ENCODE data around the gene ITPR3.

Gene ITPR3

DNA sequence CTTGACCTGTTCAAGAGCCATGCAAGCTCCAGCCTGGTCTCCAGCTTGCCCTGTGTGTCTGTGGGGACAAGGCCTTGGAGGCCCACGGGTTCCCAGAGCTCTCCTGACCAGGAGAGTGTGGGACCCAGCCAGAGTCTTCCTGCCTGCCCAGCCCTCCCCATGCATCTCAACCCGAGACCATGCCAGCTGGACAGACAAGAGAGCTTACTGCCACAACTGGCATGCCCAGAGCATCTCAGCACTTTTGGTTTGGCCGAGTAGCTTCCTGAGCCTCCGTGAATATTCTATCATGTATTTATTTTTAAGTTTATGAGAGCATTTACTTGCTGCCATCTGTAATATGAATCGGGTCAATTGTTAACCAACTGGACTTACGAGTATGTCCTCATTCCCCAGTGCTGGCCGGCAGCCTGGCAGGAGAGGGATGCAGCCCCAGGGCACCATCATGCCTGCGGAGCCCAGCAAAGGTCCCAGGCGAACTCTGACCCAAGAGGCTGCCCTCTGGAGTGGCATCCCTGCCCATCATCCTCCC, 110.7 kb downstream of the ITPR3 start:
- in situ Hi-C loops (cut with MboI; ENCODE audit: low sequenced_read_pairs), result no loop called here
- no peaks in the 10 kb centered on the region for H3K27me3 ChIP-seq (ENCODE audit: low read depth)
- no peaks in the 10 kb centered on the region for H3K36me3 ChIP-seq (replicated peaks)
- no peaks in the 10 kb centered on the region for H3K4me1 ChIP-seq
- DNase-seq (ENCODE audit: low spot score in 2 of 2), result no peak
- H3K4me3 ChIP-seq, result no peak overlapping the region
- no peaks in the 10 kb centered on the region for H3K9me3 ChIP-seq

DNA sequence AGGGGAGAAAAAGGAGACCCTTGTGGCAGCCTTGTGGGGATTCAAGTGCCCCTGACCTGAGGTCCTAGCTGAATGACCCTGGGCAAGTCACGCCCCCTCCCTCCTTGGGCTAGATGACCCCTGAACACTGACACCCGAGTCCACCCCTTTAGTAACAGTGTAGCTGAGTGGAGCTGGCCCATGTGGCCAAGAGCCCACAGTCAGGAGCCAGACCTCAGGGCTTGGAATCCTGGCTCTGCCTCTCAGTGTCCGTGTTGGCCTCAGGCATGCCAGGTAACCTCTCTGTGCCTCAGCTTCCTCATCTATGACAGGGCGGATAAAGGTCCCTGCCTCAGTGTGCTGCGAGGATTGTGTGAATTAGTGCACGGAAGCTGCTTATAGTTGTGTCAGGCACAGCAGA, 111.3 kb downstream of the ITPR3 start:
- no peaks in the 10 kb centered on the region for H3K27me3 ChIP-seq (ENCODE audit: low read depth)
- H3K4me1 ChIP-seq, result no peaks in the 10 kb centered on the region
- no peaks in the 10 kb centered on the region for H3K9me3 ChIP-seq
- no peaks in the 10 kb centered on the region for H3K36me3 ChIP-seq (replicated peaks)
- no peak for DNase-seq (ENCODE audit: low spot score in 2 of 2)
- no peak overlapping the region for H3K4me3 ChIP-seq
- in situ Hi-C loops (cut with MboI; ENCODE audit: low sequenced_read_pairs), result no loop called here

GRCh38 chr6:33732817-33733708, 111.9 kb downstream of the ITPR3 start:
- Histone ChIP-seq H3K4me3 (no peak overlapping the region), H3K4me1 (no peaks in the 10 kb centered on the region), H3K9me3 (no peaks in the 10 kb centered on the region), H3K36me3 (replicated peaks) (no peaks in the 10 kb centered on the region), H3K27me3 (ENCODE audit: low read depth) (no peaks in the 10 kb centered on the region)
- no peak for DNase-seq (ENCODE audit: low spot score in 2 of 2)
- in situ Hi-C loops (cut with MboI; ENCODE audit: low sequenced_read_pairs), result no loop called here

DNA sequence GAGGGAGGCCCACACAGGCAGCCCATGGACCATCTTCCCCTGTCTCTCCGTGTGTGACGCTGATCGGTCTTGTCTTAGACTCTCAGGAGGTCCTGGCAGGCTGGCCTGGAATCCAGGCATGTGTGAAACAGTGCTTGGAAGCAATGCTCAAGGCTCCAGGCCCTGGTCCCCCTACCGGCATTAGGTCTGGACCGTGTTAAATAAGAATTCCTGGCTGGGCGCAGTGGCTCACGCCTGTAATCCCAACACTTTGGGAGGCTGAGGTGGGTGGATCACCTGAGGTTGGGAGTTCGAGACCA, 112.5 kb downstream of the ITPR3 start:
- in situ Hi-C loops (cut with MboI; ENCODE audit: low sequenced_read_pairs), result no loop called here
- Histone ChIP-seq H3K4me1 (no peaks in the 10 kb centered on the region), H3K27me3 (ENCODE audit: low read depth) (no peaks in the 10 kb centered on the region), H3K4me3 (no peak overlapping the region), H3K9me3 (no peaks in the 10 kb centered on the region), H3K36me3 (replicated peaks) (no peaks in the 10 kb centered on the region)
- no peak for DNase-seq (ENCODE audit: low spot score in 2 of 2)

- no peak for DNase-seq (ENCODE audit: low spot score in 2 of 2)
- H3K4me1 ChIP-seq, result no peaks in the 10 kb centered on the region
- H3K9me3 ChIP-seq, result no peaks in the 10 kb centered on the region
- H3K36me3 ChIP-seq (replicated peaks), result no peaks in the 10 kb centered on the region
- no peak overlapping the region for H3K4me3 ChIP-seq
- in situ Hi-C loops (cut with MboI; ENCODE audit: low sequenced_read_pairs), result no loop called here
- H3K27me3 ChIP-seq (ENCODE audit: low read depth), result no peaks in the 10 kb centered on the region
Observed at GRCh38 chr6:33735216-33735615, 114.1 kb downstream of the ITPR3 start.

GRCh38 chr6:33737267-33738026, 116.3 kb downstream of the ITPR3 start:
- H3K9me3 ChIP-seq, result no peaks in the 10 kb centered on the region
- no peak for DNase-seq (ENCODE audit: low spot score in 2 of 2)
- no peaks in the 10 kb centered on the region for H3K27me3 ChIP-seq (ENCODE audit: low read depth)
- in situ Hi-C loops (cut with MboI; ENCODE audit: low sequenced_read_pairs), result no loop called here
- H3K4me1 ChIP-seq, result no peaks in the 10 kb centered on the region
- no peaks in the 10 kb centered on the region for H3K36me3 ChIP-seq (replicated peaks)
- no peak overlapping the region for H3K4me3 ChIP-seq

GRCh38 chr6:33738153-33738552, 117.0 kb downstream of the ITPR3 start:
- H3K4me3 ChIP-seq, result no peak overlapping the region
- no peaks in the 10 kb centered on the region for H3K36me3 ChIP-seq (replicated peaks)
- no peak for DNase-seq (ENCODE audit: low spot score in 2 of 2)
- H3K4me1 ChIP-seq, result no peaks in the 10 kb centered on the region
- H3K9me3 ChIP-seq, result no peaks in the 10 kb centered on the region
- in situ Hi-C loops (cut with MboI; ENCODE audit: low sequenced_read_pairs), result no loop called here
- no peaks in the 10 kb centered on the region; the same call in 1 of the 2 replicates for H3K27me3 ChIP-seq (ENCODE audit: low read depth)

DNA sequence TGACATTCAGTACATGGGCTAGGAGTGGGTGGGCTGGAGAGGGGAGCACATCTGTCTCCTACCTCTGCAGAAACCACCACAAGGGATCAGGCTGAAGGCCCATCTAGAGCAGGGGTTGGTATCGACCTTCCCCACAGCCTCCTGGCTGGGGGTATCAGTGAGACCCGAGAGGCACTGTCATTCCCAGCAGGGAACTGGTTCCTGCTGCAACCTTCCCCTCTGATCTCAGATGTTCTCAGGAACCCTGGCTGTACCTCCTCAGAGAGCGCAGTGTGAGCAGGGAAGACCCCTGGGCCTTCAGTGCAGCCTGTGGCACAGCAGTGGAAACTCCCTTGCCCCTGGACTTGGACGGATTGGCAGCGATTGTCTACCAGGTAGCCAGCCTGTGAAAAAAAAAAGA, 117.8 kb downstream of the ITPR3 start:
- Histone ChIP-seq H3K4me3 (no peak overlapping the region), H3K27me3 (ENCODE audit: low read depth) (no peaks in the 10 kb centered on the region; the same call in 1 of the 2 replicates), H3K4me1 (no peaks in the 10 kb centered on the region), H3K9me3 (no peaks in the 10 kb centered on the region), H3K36me3 (replicated peaks) (no peaks in the 10 kb centered on the region)
- DNase-seq (ENCODE audit: low spot score in 2 of 2), result no peak
- in situ Hi-C loops (cut with MboI; ENCODE audit: low sequenced_read_pairs), result no loop called here

DNA sequence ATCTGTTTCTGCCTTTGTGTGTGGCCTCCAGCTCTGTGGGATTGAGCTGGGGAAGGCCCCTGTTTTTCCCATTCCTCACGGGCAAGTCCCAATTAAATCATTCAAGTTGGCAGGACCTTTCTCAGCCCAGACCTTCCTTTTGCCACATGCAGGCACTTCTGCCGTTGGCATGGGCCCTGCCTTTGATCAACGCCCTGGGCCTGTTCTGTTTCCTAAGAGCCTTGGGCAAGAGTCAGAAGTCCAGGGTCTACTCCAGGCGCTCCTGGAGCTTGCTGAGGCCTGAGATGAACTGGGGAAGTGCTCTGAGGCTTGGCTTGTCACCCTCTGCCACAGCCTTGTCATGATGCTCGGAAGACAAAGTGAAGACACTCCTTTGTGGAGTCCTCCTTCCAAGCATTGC, 118.4 kb downstream of the ITPR3 start:
- no peaks in the 10 kb centered on the region; the same call in 1 of the 2 replicates for H3K27me3 ChIP-seq (ENCODE audit: low read depth)
- no peak for DNase-seq (ENCODE audit: low spot score in 2 of 2)
- no peaks in the 10 kb centered on the region for H3K4me1 ChIP-seq
- no peaks in the 10 kb centered on the region for H3K9me3 ChIP-seq
- no peak overlapping the region for H3K4me3 ChIP-seq
- in situ Hi-C loops (cut with MboI; ENCODE audit: low sequenced_read_pairs), result no loop called here
- no peaks in the 10 kb centered on the region for H3K36me3 ChIP-seq (replicated peaks)

DNA sequence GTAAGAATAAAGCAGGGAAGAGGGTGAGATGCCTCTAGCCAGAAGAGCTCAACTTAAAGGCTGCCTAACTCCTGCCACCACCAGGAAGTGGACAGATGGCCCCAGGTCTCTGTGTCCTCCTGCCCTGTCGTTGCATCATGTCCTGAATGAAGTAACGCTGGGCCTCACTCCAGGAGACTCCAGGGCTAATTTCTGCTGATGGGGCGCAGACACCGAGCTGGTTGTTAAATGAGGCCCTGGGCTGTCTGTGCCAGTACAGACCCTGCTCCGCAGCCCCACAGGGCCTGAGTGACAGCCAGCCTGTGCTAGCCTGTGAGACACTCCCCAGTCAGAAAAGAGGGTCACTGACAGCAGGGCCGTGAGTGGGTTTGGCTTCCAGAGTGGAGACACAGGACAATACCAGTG, 119.1 kb downstream of the ITPR3 start:
- no peaks in the 10 kb centered on the region; the same call in 1 of the 2 replicates for H3K27me3 ChIP-seq (ENCODE audit: low read depth)
- in situ Hi-C loops (cut with MboI; ENCODE audit: low sequenced_read_pairs), result no loop called here
- no peaks in the 10 kb centered on the region for H3K36me3 ChIP-seq (replicated peaks)
- no peaks in the 10 kb centered on the region for H3K4me1 ChIP-seq
- H3K4me3 ChIP-seq, result no peak overlapping the region
- no peak for DNase-seq (ENCODE audit: low spot score in 2 of 2)
- H3K9me3 ChIP-seq, result no peaks in the 10 kb centered on the region

GRCh38 chr6:33740794-33741193, 119.7 kb downstream of the ITPR3 start:
- in situ Hi-C loops (cut with MboI; ENCODE audit: low sequenced_read_pairs), result no loop called here
- Histone ChIP-seq H3K9me3 (no peaks in the 10 kb centered on the region), H3K36me3 (replicated peaks) (no peaks in the 10 kb centered on the region), H3K4me3 (no peak overlapping the region), H3K4me1 (no peaks in the 10 kb centered on the region), H3K27me3 (ENCODE audit: low read depth) (no peaks in the 10 kb centered on the region; the same call in 1 of the 2 replicates)
- DNase-seq (ENCODE audit: low spot score in 2 of 2), result no peak

DNA sequence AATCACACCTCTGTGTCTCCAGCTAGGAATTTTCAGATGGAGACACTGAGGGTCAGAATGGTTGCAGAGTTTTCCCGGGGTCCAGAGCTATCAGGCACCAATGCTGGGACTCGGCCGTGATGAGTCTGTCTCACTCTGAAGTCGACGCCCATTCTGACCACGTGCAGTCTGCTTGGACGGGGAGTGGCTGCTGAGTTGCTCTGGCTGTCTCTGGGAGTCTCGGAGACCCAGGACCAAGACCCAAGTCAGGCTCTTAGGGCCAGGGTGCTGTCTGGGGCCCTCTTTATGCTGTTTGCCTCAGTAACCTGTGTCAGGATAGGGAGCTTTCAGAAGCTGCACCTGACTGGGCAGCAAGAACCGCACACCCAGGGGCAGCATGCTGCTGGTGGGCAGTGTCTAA, 121.0 kb downstream of the ITPR3 start:
- Histone ChIP-seq H3K36me3 (replicated peaks) (no peaks in the 10 kb centered on the region), H3K9me3 (no peaks in the 10 kb centered on the region), H3K27me3 (ENCODE audit: low read depth) (no peaks in the 10 kb centered on the region; the same call in 1 of the 2 replicates), H3K4me1 (no peaks in the 10 kb centered on the region), H3K4me3 (no peak overlapping the region)
- in situ Hi-C loops (cut with MboI; ENCODE audit: low sequenced_read_pairs), result no loop called here
- no peak for DNase-seq (ENCODE audit: low spot score in 2 of 2)

GRCh38 chr6:33742837-33743236, 121.7 kb downstream of the ITPR3 start:
- H3K36me3 ChIP-seq (replicated peaks), result no peaks in the 10 kb centered on the region
- no peaks in the 10 kb centered on the region for H3K4me1 ChIP-seq
- H3K9me3 ChIP-seq, result no peaks in the 10 kb centered on the region
- no peaks in the 10 kb centered on the region; the same call in 1 of the 2 replicates for H3K27me3 ChIP-seq (ENCODE audit: low read depth)
- in situ Hi-C loops (cut with MboI; ENCODE audit: low sequenced_read_pairs), result no loop called here
- DNase-seq (ENCODE audit: low spot score in 2 of 2), result no peak
- H3K4me3 ChIP-seq, result no peak overlapping the region

Measured in HAP-1 (cell line).